ENCODE measurements around the gene PTK7.
"Not testable (repeated sequence)": the region's sequence is repeated elsewhere in the genome, so short reads cannot be mapped to it uniquely, and the experiment has no call there.

Gene PTK7

GRCh38 chr6:43120101-43120763 lies 44.1 kb downstream of the PTK7 start:
- DNase-seq, result no peak

GRCh38 chr6:43120944-43121913 lies 45.1 kb downstream of the PTK7 start:
- DNase-seq, result peak; percentile 88

GRCh38 chr6:43122146-43122545 lies 46.0 kb downstream of the PTK7 start:
- DNase-seq, result no peak

- DNase-seq, result no peak
Observed at GRCh38 chr6:43123461-43124314, 47.6 kb downstream of the PTK7 start.

- DNase-seq, result no peak
Observed at GRCh38 chr6:43124481-43124880, 48.4 kb downstream of the PTK7 start.

- no peak for DNase-seq
Observed at GRCh38 chr6:43125119-43125518, 49.0 kb downstream of the PTK7 start.

- no peak for DNase-seq
Observed at GRCh38 chr6:43125555-43125954, 49.4 kb downstream of the PTK7 start.

DNA sequence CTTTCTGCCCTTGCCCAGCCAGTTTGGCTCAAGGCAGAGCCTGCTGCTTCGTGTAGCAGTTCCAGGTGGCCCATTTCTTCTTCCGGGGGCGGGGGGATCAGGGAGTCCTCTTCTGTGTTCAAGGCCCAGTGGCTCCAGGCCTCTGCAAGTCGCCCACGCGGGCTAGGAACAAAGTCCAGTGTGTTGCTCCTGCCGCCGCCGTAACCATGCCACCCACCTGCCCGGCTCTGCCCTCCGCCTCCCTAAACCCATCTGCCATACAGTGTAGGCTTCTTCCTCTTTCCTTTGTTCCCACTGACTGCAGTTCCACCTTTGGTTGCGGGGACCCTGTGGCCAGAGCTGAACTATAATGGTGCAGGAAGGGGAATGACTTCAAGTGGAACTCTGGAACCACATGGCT lies 51.1 kb downstream of the PTK7 start:
- DNase-seq, result no peak

- no peak for DNase-seq
Observed at GRCh38 chr6:43127877-43128276, 51.8 kb downstream of the PTK7 start.

GRCh38 chr6:43128926-43129325 lies 52.8 kb downstream of the PTK7 start:
- DNase-seq, result no peak

DNA sequence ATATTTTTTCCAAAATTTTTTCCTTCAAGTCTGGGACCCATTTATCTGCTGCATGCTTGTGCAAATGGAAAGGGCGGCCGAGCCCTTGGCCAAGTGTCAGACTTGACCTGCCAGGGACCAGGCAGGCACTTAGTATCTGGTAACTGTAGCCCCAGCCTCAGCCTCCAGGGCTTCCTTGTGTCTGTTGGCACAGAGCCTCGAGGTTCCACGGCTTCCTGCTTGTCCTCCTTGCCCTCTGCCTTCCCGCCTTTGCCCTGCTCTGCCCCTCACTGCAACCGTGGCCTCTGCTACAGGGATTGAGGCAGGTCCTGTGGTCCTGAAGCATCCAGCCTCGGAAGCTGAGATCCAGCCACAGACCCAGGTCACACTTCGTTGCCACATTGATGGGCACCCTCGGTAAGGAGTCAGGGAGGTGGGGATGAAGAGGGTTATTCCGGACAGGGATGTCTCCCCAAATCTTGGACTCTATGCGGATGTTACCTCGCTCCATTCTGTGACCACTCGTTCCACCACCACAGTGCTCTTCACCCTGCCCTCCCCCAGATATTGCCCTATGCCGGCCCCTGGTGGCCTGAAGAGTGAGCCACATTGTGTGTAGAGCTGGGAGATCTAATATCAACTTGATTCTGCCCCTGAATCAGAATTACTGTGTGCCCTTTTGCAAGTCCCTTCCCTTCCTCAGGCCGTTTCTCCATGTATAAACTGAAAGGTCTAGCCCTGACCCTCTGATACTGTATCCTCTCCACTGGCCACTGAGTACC lies 53.5 kb downstream of the PTK7 start:
- DNase-seq, result no peak

GRCh38 chr6:43130429-43130828 lies 54.3 kb downstream of the PTK7 start:
- no peak for DNase-seq

- DNase-seq, result not testable (repeated sequence)
Observed at GRCh38 chr6:43131379-43131778, 55.3 kb downstream of the PTK7 start.

DNA sequence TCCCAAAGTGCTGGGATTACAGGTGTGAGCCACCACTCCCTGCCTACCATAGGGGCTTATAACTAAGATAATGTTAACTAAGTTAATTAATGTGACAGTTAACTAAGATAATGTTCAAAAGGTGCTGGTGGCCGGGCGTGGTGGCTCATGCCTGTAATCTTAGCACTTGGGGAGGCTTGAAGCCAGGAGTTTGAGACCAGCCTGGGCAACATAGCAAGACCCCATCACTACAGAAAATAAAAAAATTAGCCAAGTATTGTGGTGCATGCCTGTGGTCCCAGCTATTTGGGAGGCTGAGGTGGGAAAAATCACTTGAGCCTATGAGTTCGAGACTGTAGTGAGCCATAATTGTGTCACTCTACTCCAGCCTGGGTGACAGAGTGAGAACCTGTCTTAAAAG lies 62.2 kb downstream of the PTK7 start:
- DNase-seq, result no peak

DNA sequence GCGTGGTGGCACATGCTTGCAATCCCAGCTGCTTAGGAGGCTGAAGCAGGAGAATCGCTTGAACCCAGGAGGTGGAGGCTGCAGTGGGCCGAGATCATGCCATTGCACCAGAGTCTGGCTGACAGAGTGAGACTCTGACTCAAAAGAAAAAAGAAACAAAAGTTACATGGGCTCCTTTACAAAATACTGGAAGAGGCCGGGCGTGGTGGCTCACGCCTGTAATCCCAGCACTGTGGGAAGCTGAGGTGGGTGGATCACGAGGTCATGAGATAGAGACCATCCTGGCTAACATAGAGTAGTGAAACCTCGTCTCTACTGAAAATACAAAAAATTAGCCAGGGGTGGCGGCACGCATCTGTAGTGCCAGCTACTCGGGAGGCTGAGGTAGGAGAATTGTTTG lies 63.9 kb downstream of the PTK7 start:
- DNase-seq, result not testable (repeated sequence)

GRCh38 chr6:43141644-43142043 lies 65.5 kb downstream of the PTK7 start:
- no peak for DNase-seq

DNA sequence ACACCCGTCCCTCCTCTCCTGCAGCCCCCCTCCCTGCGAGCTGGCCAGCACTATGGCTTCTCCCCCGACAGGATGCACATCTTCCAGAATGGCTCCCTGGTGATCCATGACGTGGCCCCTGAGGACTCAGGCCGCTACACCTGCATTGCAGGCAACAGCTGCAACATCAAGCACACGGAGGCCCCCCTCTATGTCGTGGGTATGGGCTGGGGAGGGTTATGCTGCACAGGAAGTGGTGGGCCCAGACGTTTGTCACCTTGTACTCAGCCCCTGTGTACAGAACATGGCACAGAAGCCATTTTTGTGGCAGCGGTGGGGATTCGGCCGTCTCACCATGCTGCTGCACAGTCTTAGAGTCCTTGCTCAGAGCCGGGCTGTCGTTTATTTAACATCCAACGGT lies 66.0 kb downstream of the PTK7 start:
- DNase-seq, result no peak

DNA sequence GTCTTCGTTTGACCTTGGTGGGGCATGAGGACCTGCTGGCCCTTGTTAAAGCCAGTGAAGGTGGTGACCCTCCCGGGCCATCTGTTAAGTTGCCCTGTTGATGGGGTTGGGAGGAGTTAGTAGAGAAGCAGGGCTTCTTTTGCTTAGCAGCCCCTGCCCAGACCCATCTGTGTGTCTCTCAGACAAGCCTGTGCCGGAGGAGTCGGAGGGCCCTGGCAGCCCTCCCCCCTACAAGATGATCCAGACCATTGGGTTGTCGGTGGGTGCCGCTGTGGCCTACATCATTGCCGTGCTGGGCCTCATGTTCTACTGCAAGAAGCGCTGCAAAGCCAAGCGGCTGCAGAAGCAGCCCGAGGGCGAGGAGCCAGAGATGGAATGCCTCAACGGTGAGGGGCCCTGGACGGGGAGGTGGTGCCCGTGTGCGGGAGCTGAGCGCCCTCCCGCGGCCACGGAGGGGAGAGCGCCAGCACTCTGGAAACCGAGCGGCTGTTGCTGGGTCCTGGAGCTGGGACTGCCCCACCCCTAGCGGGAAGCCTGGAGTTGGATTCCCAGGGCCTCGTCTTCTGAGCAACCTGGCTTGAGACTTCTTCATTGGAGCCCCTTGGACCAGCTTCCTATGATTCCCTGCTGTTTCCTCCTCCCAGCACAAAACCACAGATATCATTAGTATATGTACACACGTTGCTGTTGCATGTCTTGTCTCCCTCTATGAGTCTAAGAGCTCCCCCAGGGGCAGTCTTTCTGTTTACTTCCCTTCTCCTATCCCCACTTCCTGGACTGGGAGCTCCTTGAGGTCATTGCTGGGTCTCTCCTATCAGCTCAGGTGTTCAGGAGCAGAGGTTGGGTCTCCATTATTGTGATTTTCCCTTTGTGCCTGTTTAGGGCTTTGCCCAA lies 67.4 kb downstream of the PTK7 start:
- peak; percentile 82 for DNase-seq

GRCh38 chr6:43144879-43145278 lies 68.8 kb downstream of the PTK7 start:
- no peak for DNase-seq

DNA sequence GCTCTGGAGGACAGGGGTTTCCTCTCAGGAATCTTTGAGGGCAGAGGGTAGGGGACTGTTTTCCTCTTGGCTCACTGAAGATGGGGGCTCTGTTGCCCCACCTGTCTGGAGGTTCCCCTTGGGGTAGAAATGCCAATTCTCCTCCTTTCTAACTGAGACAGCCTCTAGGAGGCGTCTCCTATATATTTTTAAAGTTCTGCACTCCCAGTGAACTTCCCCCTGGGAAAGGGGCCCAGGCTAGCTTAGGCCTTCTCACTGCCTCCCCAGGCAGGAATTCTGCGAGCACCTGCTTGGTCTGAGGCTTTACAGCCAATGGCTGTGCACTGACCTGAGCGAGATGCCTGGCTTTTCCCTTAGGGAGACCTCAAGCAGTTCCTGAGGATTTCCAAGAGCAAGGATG lies 70.1 kb downstream of the PTK7 start:
- DNase-seq, result no peak
